ENCODE results near the gene CAP2.

GRCh38 chr6:17506962-17507361 is 113.6 kb downstream of the CAP2 start:
- no peak for TF ChIP-seq CTCF (IDR thresholded peaks at IDR 0.05)
- no peak for TF ChIP-seq POLR2A (IDR thresholded peaks at IDR 0.05)
